H9 (cell line): ENCODE results near the gene PMM2. TPM values are rescaled to one million over a fixed set of nuclear protein-coding genes. Genes with fewer than 3 reads are reported as not detected.

Source experiments
- DNase-seq: peaks from one replicate; pipeline ENCODE4 v3.0.0-alpha.2; 2017
- H2AFZ ChIP-seq: one replicate; pipeline ENCODE4 v1.6.1; 2013; ENCODE audit warnings: mild to moderate bottlenecking, low read length, control low read depth, moderate library complexity
- H2AK5ac ChIP-seq: 2 replicates; pipeline ENCODE4 v1.6.1; 2013; ENCODE audit warnings: low read length, control low read depth, mixed read lengths; ENCODE audit not compliant: insufficient read length
- H2BK120ac ChIP-seq: one replicate; pipeline ENCODE4 v1.6.1; 2013; ENCODE audit warnings: low read depth, mild to moderate bottlenecking, low read length, control low read depth, inconsistent platforms; ENCODE audit not compliant: poor library complexity, severe bottlenecking
- H2BK12ac ChIP-seq: 2 replicates; pipeline ENCODE4 v1.6.1; 2013; ENCODE audit warnings: low read length, control low read depth, mixed read lengths, low read depth; ENCODE audit not compliant: insufficient read length
- H2BK15ac ChIP-seq: 2 replicates; pipeline ENCODE4 v1.6.1; 2013; ENCODE audit warnings: low read depth, low read length, control low read depth
- H2BK20ac ChIP-seq: one replicate; pipeline ENCODE4 v1.6.1; 2013; ENCODE audit warnings: low read depth, mild to moderate bottlenecking, low read length, control low read depth, inconsistent platforms; ENCODE audit not compliant: poor library complexity, severe bottlenecking
- H2BK5ac ChIP-seq: 2 replicates; pipeline ENCODE4 v1.6.1; 2013; ENCODE audit warnings: low read length, control low read depth, mixed read lengths; ENCODE audit not compliant: insufficient read length
- H3K14ac ChIP-seq: 2 replicates; pipeline ENCODE4 v1.6.1; 2013; ENCODE audit warnings: low read length, control low read depth; ENCODE audit not compliant: insufficient read depth
- H3K18ac ChIP-seq: 2 replicates; pipeline ENCODE4 v1.6.1; 2013; ENCODE audit warnings: low read depth, mild to moderate bottlenecking, mixed read lengths, low read length, control low read depth; ENCODE audit not compliant: insufficient read length
- H3K23ac ChIP-seq: 2 replicates; pipeline ENCODE4 v1.6.1; 2013; ENCODE audit warnings: low read length, control low read depth, mixed read lengths, low read depth; ENCODE audit not compliant: insufficient read length
- H3K23me2 ChIP-seq: 2 replicates; pipeline ENCODE4 v1.6.1; 2013; ENCODE audit warnings: low read depth, mild to moderate bottlenecking, mixed read lengths, low read length, control low read depth; ENCODE audit not compliant: insufficient read length, poor library complexity, severe bottlenecking
- H3K27ac ChIP-seq: 2 replicates; pipeline ENCODE4 v1.5.1; 2013; ENCODE audit warnings: low read length, control low read depth, mixed read lengths, low read depth; ENCODE audit not compliant: insufficient read length
- H3K27me3 ChIP-seq: 2 replicates; pipeline ENCODE4 v1.6.1; 2013; ENCODE audit warnings: low read length, control low read depth, inconsistent platforms; ENCODE audit not compliant: insufficient read depth
- H3K4ac ChIP-seq: 2 replicates; pipeline ENCODE4 v1.6.1; 2013; ENCODE audit warnings: low read depth, mild to moderate bottlenecking, control low read depth, inconsistent platforms, low read length, moderate library complexity
- H3K4me1 ChIP-seq: 2 replicates; pipeline ENCODE4 v1.6.1; 2013; ENCODE audit warnings: low read length, control low read depth, inconsistent platforms; ENCODE audit not compliant: insufficient read depth
- H3K4me2 ChIP-seq: 2 replicates; pipeline ENCODE4 v1.6.1; 2013; ENCODE audit warnings: low read length, control low read depth, mixed read lengths; ENCODE audit not compliant: insufficient read length, insufficient read depth
- H3K56ac ChIP-seq: 2 replicates; pipeline ENCODE4 v1.6.1; 2013; ENCODE audit warnings: low read depth, mild to moderate bottlenecking, mixed read lengths, low read length, control low read depth; ENCODE audit not compliant: insufficient read length
- H3K79me1 ChIP-seq: 2 replicates; pipeline ENCODE4 v1.6.1; 2013; ENCODE audit warnings: low read depth, mild to moderate bottlenecking, moderate library complexity, low read length, control low read depth, inconsistent platforms; ENCODE audit not compliant: insufficient read depth, poor library complexity, severe bottlenecking
- H3K79me2 ChIP-seq: 2 replicates; pipeline ENCODE4 v1.6.1; 2013; ENCODE audit warnings: low read length, control low read depth, inconsistent platforms; ENCODE audit not compliant: insufficient read depth
- H3K9ac ChIP-seq: 2 replicates; pipeline ENCODE4 v1.6.1; 2013; ENCODE audit warnings: low read length, control low read depth, mixed read lengths; ENCODE audit not compliant: insufficient read length; ENCODE audit errors: extremely low read depth
- H3K9me3 ChIP-seq: one replicate; pipeline ENCODE4 v1.6.1; 2013; ENCODE audit warnings: low read depth, low read length, inconsistent platforms; ENCODE audit not compliant: control insufficient read depth
- H3T11ph ChIP-seq: one replicate; pipeline ENCODE4 v1.6.1; 2013; ENCODE audit warnings: mild to moderate bottlenecking, low read length, control low read depth, inconsistent platforms
- H4K20me1 ChIP-seq: one replicate; pipeline ENCODE4 v1.6.1; 2013; ENCODE audit not compliant: control insufficient read depth, insufficient read length, insufficient read depth
- H4K5ac ChIP-seq: 2 replicates; pipeline ENCODE4 v1.6.1; 2013; ENCODE audit warnings: low read depth, mild to moderate bottlenecking, mixed read lengths, low read length, control low read depth; ENCODE audit not compliant: insufficient read length
- H4K8ac ChIP-seq: replicated peaks from 2 replicates; pipeline ENCODE4 v1.6.1; 2013; ENCODE audit warnings: low read length, control low read depth, mixed read lengths, low read depth; ENCODE audit not compliant: insufficient read length
- H4K91ac ChIP-seq: 2 replicates; pipeline ENCODE4 v1.6.1; 2013; ENCODE audit warnings: low read depth, mild to moderate bottlenecking, moderate library complexity, mixed read lengths, low read length, control low read depth; ENCODE audit not compliant: insufficient read length
- H3K27ac Mint-ChIP-seq, 3 experiments: 2 replicates in 2 of 3; 3 replicates in 1 of 3; pipeline ENCODE4 v1.8.0; 2020 to 2021; ENCODE audit warnings: mixed read lengths in 3 of 3, mild to moderate bottlenecking in 1 of 3, moderate library complexity in 1 of 3
- H3K27me3 Mint-ChIP-seq: 2 replicates; pipeline ENCODE4 v1.8.0; 2021; ENCODE audit warnings: low read depth, mild to moderate bottlenecking, moderate library complexity, mixed read lengths
- H3K36me3 Mint-ChIP-seq, 3 experiments: 2 replicates in 2 of 3; 3 replicates in 1 of 3; pipeline ENCODE4 v1.8.0; 2020 to 2021; ENCODE audit warnings: low read depth in 3 of 3, mixed read lengths in 3 of 3; ENCODE audit not compliant: insufficient read depth in 1 of 3
- H3K4me1 Mint-ChIP-seq, 2 experiments: 2 replicates each; pipeline ENCODE4 v1.8.0; 2020; ENCODE audit warnings: mixed read lengths in 2 of 2
- H3K4me3 Mint-ChIP-seq, 2 experiments: 2 replicates in 1 of 2; 3 replicates in 1 of 2; pipeline ENCODE4 v1.8.0; 2020 to 2021; ENCODE audit warnings: mild to moderate bottlenecking in 2 of 2, mixed read lengths in 2 of 2, moderate library complexity in 1 of 2
- H3K9me3 Mint-ChIP-seq, 2 experiments: 2 replicates in 1 of 2; 3 replicates in 1 of 2; pipeline ENCODE4 v1.8.0; 2020; ENCODE audit warnings: mild to moderate bottlenecking in 2 of 2, mixed read lengths in 2 of 2, moderate library complexity in 1 of 2
- WGBS: extraction: QIAGEN DNeasy Blood & Tissue Kit; methylation state at CpG from one replicate; pipeline ENCODE4 v1.1.7; 2013; ENCODE audit warnings: missing lambda C conversion rate, low lambda C conversion rate, mixed read lengths; ENCODE audit not compliant: insufficient read length; ENCODE audit errors: extremely low coverage; 5-methylcytosine and 5-hydroxymethylcytosine counted together
- total RNA-seq: library from RNA; stranded (reverse); gene quantifications from 2 replicates; pipeline ENCODE4 v1.2.1, GENCODE V29; 2021
- TF ChIP-seq, protein P1 (sequence below): fragments of 200-600 bp; sonication (generic); conservative IDR thresholded peaks from 3 replicates; pipeline ENCODE4 v1.8.0; 2021; ENCODE audit warnings: antibody characterized with exemption, mild to moderate bottlenecking

Gene PMM2
- total RNA-seq, 1 experiment from 2014 or later, result 82.7 TPM

- no peaks in the 10 kb centered on the region for H3K23me2 ChIP-seq
- no peak overlapping the region for H3K56ac ChIP-seq
- no peak overlapping the region for H3K14ac ChIP-seq
- DNase-seq, result no peak
- Mint-ChIP-seq H3K27me3 (no peaks in the 10 kb centered on the region; the same call in 1 of the 2 replicates), H3K4me3 (no peak overlapping the region), H3K27ac (no peak overlapping the region), H3K9me3 (no peaks in the 10 kb centered on the region; a peak in 2 of 5 replicates), H3K36me3 (peaks cover 29 to 69% (median 50%) of the 10 kb centered on the region in 3 experiments), H3K4me1 (peaks cover 36 to 42% of the 10 kb centered on the region in 2 experiments)
- TF ChIP-seq, protein P1, sequence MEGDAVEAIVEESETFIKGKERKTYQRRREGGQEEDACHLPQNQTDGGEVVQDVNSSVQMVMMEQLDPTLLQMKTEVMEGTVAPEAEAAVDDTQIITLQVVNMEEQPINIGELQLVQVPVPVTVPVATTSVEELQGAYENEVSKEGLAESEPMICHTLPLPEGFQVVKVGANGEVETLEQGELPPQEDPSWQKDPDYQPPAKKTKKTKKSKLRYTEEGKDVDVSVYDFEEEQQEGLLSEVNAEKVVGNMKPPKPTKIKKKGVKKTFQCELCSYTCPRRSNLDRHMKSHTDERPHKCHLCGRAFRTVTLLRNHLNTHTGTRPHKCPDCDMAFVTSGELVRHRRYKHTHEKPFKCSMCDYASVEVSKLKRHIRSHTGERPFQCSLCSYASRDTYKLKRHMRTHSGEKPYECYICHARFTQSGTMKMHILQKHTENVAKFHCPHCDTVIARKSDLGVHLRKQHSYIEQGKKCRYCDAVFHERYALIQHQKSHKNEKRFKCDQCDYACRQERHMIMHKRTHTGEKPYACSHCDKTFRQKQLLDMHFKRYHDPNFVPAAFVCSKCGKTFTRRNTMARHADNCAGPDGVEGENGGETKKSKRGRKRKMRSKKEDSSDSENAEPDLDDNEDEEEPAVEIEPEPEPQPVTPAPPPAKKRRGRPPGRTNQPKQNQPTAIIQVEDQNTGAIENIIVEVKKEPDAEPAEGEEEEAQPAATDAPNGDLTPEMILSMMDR, result no peak
- no peak overlapping the region for H2BK20ac ChIP-seq
- peaks cover 4% of the 10 kb centered on the region for H4K20me1 ChIP-seq
- H4K5ac ChIP-seq, result no peak overlapping the region
- H2BK120ac ChIP-seq, result no peak overlapping the region
- H4K8ac ChIP-seq, result no peak overlapping the region
- H2BK5ac ChIP-seq, result no peak overlapping the region
- no peak overlapping the region for H3K4ac ChIP-seq
- no CpG with 5 or more reads among the region's 13 CpGs for WGBS
- no peak overlapping the region for H3K27ac ChIP-seq
- H3K79me2 ChIP-seq, result no peaks in the 10 kb centered on the region
- H3T11ph ChIP-seq, result no peak overlapping the region
- no peak overlapping the region for H2BK12ac ChIP-seq
- H3K9ac ChIP-seq, result no peak overlapping the region
- no peak overlapping the region for H3K4me2 ChIP-seq
- no peaks in the 10 kb centered on the region for H3K9me3 ChIP-seq
- no peak overlapping the region for H2AK5ac ChIP-seq
- H3K4me1 ChIP-seq, result no peaks in the 10 kb centered on the region
- no peak overlapping the region for H2AFZ ChIP-seq
- H3K27me3 ChIP-seq, result no peaks in the 10 kb centered on the region
- no peak overlapping the region for H3K18ac ChIP-seq
- H2BK15ac ChIP-seq, result no peak overlapping the region
- H3K23ac ChIP-seq, result no peak overlapping the region
- no peaks in the 10 kb centered on the region for H3K79me1 ChIP-seq
- H4K91ac ChIP-seq, result no peak overlapping the region
Observed at GRCh38 chr16:8847145-8847544, 49.5 kb downstream of the PMM2 start.
